HG03457 (cell line): ENCODE data around the gene FTO.

Experiments used
- ATAC-seq: cut with Tn5 transposase; IDR thresholded peaks from one replicate; pipeline ENCODE4 v1.9.1; 2021; ENCODE audit warnings: moderate number of reproducible peaks; ENCODE audit not compliant: unreplicated experiment

Gene FTO

GRCh38 chr16:54140788-54141136 lies 436.8 kb downstream of the FTO start:
- ATAC-seq: no peak

GRCh38 chr16:54142787-54143186 lies 438.8 kb downstream of the FTO start:
- no peak for ATAC-seq

- ATAC-seq: no peak
Measured at GRCh38 chr16:54143410-54143809, 439.5 kb downstream of the FTO start.

- ATAC-seq: no peak
Measured at GRCh38 chr16:54143934-54144571, 440.1 kb downstream of the FTO start.

- no peak for ATAC-seq
Measured at GRCh38 chr16:54144572-54144947, 440.6 kb downstream of the FTO start.

- no peak for ATAC-seq
Measured at GRCh38 chr16:54145881-54146280, 441.9 kb downstream of the FTO start.

- ATAC-seq: no peak
Measured at GRCh38 chr16:54148974-54149373, 445.0 kb downstream of the FTO start.

- ATAC-seq: no peak
Measured at GRCh38 chr16:54150861-54151260, 446.9 kb downstream of the FTO start.

- ATAC-seq: no peak
Measured at GRCh38 chr16:54152362-54153239, 448.6 kb downstream of the FTO start.

- ATAC-seq: no peak
Measured at GRCh38 chr16:54153240-54153934, 449.4 kb downstream of the FTO start.

- no peak for ATAC-seq
Measured at GRCh38 chr16:54156349-54156748, 452.4 kb downstream of the FTO start.

GRCh38 chr16:54158986-54159385 lies 455.0 kb downstream of the FTO start:
- no peak for ATAC-seq

- no peak for ATAC-seq
Measured at GRCh38 chr16:54159490-54160080, 455.6 kb downstream of the FTO start.

GRCh38 chr16:54160252-54160860 lies 456.4 kb downstream of the FTO start:
- ATAC-seq: no peak

GRCh38 chr16:54160939-54161897 lies 457.3 kb downstream of the FTO start:
- ATAC-seq: no peak

- ATAC-seq: no peak
Measured at GRCh38 chr16:54163197-54163843, 459.4 kb downstream of the FTO start.

- ATAC-seq: no peak
Measured at GRCh38 chr16:54164789-54165173, 460.8 kb downstream of the FTO start.

- ATAC-seq: no peak
Measured at GRCh38 chr16:54165174-54165911, 461.4 kb downstream of the FTO start.
